Activated CD4-positive, alpha-beta T cell treated with anti-CD3 and anti-CD28 coated beads, Interleukin-2, amount 50 U/mL, for 48 hours (primary cell): ENCODE measurements around the gene ATP5F1A.
"Not testable (repeated sequence)": the region's sequence is repeated elsewhere in the genome, so short reads cannot be mapped to it uniquely, and the experiment has no call there.

Experiments
- DNase-seq, 2 experiments: peaks; one replicate each; pipeline ENCODE4 v3.0.0-alpha.2; 2020

Gene ATP5F1A

DNA sequence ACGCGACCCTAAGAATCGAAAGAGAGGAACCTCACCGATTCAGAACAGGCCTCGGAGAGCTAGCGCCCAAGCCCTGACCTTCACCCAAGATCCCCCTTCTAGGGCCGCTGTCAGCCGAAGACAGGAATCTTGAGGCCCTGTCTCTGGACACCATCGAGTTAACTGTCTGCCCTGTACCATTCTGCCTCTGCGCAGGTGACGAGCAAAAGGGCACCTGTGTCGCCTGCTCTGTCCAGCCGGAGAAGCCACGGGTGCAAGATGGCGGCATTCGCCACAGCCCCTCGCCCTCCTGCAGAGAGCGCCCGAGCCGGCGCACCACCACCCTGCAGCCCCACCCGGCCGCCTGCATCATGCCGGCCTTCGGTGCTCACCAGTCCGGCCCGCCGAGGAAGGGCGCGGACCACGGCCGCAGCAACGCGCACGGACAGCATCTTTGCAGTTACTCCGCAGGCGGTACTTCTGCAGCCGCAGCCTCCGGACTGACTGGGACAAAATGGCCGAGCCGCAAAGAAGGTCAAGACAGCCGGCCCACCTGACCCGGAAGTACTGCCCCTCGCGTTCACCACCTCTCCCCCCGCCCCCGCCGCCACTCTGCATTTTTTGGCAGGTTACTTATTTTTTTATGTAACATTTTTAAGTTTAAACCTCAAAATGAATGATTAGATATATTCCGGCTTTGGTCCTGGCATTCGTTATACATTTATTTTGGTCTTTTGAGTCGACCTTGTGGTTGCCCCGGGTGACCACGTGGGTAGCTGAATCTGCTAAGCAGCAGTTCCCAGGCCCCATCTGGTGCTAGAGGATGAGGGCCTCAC is at the start of gene ATP5F1A:
Gene ATP5F1A, minus strand, starts transcription at position 496 of the 815 bp plus-strand sequence. Its CDS starts 65 bp downstream, at position 431.
- DNase-seq: peak; percentile 87 to 89

DNA sequence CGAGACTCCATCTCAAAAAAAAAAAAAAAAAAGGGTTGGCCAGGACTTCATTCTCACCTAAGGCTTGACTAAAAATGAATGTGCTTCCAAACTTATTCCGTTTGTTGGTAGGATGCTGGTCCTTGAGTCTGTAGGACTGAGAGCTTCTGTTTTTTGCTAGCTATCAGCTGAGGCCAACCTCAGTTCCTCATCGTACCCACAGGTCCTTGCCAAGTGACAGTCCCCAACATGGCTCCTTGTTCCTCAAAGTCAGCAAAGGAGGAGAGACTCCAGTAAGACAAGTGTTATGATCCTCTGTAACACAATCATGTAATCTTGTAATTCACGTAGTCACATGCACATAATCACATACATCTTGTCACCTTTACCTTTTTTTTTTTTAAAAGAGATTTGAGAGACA is 43.1 kb upstream of the ATP5F1A start:
- DNase-seq: no peak

DNA sequence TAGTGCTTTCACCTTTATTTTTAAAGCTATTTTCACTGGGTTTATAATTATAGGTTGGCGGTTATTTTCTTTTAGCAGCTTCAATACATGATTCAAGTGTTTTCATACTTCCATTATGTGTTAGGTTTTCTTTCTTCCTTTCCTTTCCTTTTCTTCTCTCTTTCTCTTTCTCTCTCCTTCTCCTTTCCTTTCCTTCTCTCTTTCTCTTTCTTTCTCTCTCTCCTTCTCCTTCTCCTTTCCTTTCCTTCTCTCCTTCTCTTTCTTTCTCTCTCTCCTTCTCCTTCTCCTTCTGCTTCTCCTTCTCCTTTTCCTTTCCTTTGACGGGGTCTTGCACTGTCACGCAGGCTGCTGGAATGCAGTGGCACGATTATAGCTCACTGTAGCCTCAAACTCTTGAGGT is 42.1 kb upstream of the ATP5F1A start:
- no peak for DNase-seq

DNA sequence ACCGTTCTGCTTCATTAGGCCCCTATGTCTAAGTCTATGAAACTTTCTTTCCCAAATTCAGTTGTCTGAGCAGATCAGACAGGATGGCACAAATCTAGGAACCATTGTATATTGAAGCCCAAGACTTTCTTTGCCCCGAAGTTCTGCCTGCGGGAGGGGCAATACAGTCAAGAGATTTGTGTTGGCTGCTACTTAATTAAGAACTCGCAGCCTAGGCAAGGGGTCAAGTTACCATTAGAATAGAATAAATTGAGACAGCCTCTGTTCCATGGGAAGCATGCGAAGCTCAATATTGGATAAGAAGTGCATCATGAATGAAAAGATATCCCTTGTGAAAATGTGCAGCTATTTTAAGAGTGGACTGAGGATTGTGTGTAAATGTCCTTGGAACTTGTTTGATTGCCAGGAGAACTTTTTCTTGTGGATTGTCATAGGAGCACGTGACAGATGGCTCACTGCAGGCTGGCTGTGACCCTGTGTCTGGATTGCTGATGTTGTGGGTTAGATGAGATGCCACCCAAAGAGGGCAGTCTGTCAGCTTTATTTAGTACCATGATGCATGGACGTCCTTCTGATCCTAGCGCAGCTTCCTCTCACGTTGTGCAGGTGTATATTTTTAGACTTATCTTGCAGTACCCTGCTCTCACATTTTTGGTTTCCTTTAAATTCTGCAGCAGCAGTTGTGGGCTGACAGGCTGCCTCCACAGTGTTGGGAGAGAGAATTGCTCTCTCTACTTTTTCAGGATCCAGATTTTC is 37.0 kb upstream of the ATP5F1A start:
- no peak for DNase-seq

DNA sequence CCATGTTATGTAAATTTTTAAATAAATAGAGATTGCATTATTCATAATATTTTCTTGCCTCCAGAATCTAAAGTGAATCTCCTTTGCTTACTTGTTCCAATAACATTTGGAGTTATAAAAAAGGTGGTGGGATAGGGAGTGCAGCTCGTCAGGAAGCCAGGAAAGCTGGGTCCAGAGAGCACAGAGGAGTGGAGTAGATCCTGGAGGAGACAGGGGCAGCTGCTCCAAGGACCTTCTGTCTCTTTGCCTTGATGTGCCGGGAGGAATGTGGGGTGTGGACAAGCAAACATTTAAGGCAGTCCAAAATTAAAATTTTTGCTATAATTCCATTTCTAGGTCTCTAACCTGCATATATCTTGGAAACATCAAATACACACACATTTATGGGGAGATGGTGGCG is 35.4 kb upstream of the ATP5F1A start:
- DNase-seq: no peak

DNA sequence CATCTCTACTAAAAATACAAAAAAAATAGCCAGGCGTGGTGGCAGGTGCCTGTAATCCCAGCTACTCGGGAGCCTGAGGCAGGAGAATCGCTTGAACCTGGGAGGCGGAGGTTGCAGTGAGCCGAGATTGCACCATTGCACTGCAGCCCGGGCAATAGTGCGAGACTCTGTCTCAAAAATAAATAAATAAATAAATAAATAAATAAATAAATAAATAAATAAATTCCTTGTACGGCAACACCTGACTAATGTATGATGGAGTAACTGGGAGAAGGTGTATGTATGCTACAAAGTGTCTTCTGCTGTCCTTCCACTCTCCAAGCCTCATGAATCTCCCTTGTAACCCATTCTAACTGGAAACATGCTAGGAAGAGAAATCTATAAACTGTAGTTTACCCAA is 32.5 kb upstream of the ATP5F1A start:
- not testable (repeated sequence) for DNase-seq

DNA sequence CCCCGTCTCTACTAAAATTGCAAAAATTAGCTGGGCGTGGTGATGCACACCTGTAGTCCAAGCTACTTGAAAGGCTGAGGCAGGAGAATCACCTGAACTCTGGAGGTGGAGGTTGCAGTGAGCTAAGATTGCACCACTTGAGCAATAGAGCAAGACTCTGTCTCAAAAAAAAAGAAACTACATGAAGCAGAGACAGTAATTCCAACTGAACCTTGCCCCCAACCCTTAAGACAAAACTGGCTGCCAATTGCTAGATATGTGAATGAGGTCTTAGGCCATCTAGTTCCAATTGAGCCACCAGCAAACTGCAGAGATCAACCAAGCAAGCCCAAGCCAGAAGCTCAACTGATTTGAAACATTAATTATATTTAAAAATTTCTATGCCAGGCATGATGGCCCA is 32.0 kb upstream of the ATP5F1A start:
- DNase-seq: no peak

DNA sequence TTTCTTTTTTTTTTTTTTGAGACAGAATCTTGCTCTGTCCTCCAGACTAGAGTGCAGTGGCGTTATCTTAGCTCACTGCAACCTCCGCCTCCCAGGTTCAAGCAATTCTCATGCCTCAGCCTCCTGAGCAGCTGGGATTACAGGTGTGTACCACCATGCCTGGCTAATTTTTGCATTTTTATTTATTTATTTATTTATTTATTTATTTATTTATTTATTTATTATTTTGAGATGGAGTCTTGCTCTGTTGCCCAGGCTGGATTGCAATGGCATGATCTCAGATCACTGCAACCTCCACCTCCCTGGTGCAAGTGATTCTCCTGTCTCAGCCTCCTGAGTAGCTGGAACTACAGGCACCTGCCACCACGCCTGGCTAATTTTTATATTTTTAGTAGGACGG is 28.5 kb upstream of the ATP5F1A start:
- not testable (repeated sequence) for DNase-seq

DNA sequence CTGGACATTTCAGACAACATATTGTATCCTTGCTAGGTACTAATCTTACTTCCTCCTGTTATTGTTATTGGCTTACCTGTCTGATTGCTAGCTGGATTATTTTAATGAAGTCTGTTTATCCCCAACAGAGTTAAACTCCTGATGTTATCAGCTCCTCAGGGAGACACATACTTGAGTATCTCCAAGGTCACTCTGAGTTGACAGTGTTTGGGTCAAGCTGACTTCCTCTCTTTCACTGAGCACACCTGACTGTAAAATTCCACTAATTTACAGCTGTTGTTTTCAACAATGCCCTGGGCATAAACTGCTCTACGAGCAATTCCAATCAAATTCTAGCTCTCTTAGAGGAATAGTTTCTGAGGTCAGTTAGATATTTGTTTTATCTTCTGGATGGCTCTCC is 15.7 kb upstream of the ATP5F1A start:
- no peak for DNase-seq

DNA sequence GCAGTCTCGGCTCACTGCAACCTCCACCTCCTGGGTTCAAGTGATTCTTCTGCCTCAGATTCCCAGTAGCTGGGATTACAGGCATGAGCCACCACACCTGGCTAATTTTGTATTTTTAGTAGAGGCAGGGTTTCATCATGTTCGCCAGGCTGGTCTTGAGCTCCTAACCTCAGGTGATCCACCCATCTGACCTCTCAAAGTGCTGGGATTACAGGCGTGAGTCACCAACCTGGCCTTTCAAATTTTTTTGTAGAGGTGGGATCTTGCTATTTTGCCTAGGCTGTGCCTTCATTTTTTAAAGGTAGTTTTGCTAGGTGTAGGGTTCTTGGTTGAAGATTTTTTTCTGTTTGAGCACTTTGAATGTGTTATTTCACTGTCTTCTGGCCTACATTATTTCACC is 12.3 kb upstream of the ATP5F1A start:
- no peak for DNase-seq

DNA sequence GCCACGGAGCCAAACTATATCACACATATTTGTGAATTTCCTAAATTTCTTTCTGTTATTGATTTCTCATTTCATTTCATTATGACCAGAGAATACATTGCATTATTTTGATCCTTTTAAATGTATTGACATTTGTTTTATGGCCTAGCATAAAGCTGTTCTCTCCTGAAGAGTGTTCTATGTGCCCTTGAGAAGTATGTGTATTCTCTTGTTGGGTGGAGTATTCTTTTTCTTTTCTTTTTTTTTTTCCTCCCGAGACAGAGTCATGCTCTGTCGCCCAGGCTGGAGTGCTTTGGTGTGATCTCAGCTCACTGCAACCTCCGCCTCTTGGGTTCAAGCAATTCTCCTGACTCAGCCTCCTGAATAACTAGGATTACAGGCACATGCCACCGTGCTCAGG is 11.3 kb upstream of the ATP5F1A start:
- DNase-seq: no peak

DNA sequence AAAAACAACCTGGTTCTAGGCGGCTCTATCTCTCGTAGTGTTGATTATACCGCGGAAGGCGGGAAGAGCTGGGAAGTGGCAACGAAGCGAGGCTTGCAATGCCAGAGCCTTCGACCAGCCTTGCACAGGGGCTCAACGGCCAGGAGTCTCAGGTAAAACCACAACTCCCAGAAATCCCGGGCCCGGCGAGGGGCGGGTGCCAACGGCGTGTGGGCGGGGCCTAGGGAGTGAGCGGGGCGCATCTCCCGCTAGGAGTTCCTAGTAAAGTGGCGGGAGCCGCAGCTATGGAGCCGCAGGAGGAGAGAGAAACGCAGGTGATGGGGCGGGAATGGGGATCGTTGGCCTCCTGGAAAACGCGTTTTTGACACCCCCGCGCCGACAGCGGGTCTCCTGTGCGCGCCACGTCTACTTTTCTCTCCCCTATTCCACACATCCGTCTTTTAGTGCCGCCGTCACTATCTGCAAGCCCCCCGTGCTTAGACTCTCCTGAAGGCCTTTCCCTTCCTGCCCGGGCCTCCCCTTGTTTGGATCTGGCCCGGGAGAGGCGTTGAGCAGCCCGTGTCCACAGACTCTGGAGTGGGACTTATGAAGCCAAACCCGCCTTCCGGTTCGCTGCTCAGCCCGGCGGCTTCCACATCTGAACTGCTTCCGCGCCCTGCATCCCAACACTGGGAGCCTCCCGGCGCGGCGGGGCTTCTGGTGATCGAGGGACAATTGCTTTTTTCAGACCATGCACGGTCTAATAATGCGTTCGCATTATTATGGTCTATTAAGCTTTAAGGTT is 6.2 kb upstream of the ATP5F1A start, which contains the start of gene HAUS1:
Gene HAUS1, plus strand, starts transcription at position 258 of the 784 bp plus-strand sequence. Its CDS starts 27 bp downstream, at position 285.
- DNase-seq: peak; percentile 90 to 91

DNA sequence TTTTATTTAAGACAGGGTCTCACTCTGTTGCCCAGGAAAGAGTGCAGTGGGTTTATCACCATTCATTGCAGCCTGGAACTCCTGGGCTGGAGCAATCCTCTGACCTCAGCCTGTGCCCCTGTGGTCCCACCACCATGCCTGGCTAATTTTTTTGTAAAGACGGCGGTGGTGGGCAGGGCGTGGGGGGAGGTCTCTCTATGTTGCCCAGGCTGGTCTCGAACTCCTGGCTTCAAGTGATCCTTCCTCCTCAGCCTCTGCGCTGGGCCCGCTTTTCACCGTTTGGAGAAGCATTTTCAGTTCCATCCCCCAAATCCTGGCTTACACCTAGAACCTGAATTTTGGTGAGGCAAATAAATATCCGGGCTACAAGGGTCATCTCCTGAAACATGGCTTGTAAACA is 1.4 kb upstream of the ATP5F1A start:
- no peak for DNase-seq

DNA sequence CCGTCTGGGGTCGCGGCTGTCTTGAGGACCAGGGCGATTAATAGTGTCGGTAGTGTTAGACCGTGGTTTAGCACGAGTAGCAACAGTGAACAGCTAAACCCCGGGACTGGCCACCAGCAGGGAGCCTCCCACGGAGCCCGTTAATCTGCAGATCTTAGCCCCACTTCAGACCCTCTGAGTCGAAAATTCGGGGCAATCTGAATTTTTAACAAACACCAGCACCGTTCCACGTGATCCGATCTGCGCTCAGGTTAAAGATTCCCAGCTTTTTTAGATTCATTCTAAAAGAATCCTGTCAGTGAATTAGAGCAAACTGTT is 479 bp upstream of the ATP5F1A start:
- DNase-seq: no peak

DNA sequence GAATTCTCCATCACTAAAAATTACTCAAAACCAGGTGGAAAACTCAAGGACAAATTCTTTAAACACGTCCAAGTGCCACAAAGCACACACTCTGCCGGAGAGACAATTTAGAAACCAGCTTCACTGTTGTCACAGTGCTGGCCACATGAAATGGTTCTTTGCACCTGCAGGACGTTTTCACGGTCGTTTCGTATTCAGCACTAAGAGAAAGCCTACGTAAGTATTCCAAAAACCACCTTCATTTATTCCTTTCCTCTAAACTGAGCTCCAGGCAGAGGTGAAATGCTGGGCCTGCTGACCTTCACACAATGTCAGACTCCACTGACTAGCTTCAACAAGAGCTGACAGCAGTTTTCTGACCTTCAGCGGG is 680 bp downstream of the ATP5F1A start:
- DNase-seq: no peak

DNA sequence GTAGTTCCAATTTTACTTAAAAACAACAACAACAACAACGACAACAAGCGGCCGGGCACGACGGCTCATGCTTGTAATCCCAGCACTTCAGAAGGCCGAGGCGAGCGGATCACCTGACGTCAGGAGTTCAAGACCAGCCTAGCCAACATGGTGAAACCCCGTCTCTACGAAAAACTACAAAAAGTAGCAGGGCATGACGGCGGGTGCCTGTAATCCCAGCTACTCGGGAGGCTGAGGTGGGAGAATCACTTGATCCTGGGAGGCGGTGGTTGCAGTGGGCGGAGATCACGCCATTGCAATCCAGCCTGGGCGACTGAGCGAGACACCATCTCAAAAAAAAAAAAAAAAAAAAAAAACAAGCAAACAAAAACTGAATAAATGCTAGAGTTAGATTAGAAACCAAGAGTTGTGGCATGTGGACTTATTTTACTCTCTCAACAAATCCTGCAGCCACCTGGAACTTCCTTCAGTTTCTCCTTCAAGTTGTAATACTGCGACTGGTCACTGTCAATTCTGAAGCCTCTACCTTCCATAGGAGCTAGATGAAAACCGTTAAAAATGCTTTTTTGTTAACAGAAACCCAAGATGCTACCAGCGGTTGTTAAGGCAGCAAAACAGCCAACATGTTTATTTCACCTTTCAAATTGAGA is 1.3 kb downstream of the ATP5F1A start:
- DNase-seq: peak in 1 of 2 experiments; percentile 20

DNA sequence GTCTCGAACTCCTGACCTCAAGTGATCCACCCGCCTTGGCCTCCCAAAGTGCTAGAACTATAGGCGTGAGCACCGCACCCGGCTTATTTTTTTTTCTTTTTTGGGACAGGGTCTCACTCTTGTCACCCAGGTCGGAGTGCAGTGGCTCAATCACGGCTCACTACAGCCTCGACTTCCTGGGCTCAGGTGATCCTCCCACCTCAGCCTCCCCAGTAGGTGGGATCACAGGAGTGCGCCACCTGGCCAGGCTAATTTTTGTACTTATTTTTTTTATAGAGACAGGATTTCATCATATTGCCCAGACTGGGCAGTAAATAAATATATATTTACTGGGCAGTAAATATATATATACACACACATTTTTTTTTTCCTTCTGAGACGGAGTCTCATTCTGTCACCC is 2.6 kb downstream of the ATP5F1A start:
- no peak for DNase-seq

DNA sequence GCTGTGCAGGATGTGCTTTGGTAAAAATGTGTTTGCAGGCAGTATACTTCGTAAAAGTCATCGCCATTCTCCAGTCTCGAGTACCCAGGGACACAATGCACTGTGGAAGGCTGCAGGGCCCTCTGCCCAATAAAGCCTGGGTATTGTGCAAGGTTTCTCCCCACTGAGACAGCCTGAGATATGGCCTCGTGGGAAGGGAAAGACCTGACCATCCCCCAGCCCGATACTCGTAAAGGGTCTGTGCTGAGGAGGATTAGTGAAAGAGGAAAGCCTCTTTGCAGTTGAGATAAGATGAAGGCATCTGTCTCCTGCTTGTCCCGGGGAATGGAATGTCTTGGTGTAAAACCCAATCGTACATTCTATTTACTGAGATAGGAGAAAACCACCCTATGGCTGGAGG is 9.6 kb downstream of the ATP5F1A start:
- DNase-seq: not testable (repeated sequence)

DNA sequence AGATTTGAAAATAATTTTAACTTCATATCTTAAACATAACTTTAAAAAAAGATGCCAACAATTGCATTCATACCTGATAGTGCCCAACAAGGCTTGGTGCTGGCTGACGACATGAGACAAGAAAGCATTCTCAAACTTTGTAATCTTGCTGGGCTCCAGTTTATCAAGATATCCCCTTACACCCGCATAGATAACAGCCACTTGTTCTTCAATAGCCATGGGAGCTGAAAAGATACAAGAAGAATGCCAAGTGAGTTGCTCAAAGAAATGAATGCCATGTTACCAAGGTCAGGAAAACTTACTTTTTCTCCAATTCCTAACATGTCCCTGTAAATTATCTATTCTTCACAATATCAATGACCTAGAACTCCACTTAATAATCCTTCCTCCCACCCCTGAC is 13.7 kb downstream of the ATP5F1A start:
- no peak for DNase-seq

DNA sequence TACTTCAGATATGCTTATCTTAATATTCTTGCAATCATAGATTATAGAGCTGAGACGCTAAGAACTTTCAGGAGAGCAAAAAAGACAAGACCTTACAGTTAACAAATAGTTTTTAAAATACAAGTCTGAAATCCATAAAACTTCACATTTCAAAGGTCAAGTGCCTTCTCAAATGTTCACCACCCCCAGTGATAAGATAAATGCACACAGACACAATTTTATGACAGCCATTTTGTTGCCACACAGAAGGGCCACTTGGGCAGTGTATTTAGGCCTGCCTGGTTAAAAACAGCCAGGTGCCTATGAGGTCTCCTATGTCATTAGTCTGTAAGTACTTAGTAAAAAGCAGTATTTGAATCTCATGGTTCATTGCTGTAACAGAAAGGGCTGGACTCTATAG is 17.9 kb downstream of the ATP5F1A start:
- no peak for DNase-seq

DNA sequence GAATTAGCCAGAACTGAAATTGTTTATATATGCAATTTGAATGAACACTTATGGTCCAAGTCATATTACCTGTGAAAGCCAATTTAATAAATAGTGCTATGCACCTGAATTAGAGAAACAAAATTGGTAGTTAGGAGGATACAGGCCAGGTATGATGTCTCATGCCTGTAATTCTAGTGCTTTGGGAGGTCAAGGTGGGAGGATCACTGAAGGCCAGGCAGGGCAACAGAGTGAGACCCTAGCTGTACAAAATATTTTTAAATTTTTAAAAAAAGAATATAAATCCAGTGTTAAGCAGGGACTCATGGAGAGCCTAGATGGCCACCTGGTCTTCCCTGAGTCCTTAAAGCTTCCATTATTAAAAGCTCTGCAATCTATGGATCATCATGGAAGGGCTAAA is 18.8 kb downstream of the ATP5F1A start:
- no peak for DNase-seq

DNA sequence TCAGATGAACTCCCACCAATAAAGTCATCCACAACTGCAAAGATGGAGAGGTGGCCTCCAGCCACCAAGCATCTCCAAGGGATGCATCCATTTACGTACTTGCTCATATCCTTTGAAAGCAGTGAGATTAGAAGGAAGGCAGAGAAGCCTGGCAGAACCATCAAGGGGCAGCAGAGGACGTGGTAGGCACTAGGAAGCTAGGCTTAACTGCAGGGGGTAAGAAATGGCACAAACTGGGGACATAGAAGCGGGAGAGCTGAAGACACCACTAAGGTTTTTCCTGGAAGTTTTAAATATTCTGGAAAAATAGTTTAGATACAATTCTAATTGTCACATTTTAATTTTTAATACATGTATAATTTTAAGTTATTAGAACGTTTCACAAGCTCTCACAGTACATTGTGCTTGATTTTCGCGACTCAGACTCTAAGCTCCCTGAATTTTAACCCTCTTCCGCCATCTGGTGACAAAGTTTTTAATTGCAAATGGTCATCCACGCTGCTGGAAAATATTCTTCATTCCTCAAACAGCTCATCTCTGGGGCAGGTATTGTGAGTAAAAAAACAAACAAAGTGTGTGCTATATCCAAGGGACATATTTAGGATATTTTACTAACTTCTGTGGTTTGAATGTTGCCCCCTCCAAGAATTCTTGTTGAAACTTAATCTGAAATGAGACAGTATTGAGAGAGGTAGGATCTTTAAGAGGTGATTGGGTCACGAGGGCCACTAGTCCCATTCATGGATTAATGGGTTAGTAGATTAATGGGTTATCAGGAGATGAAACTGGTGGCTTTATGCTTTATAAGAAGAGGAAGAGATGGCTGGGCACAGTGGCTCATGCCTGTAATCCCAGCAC is 24.4 kb downstream of the ATP5F1A start:
- peak; percentile 31 to 61 for DNase-seq
